GM12878 (cell line): ENCODE data around the gene NCOA6. TPM values are rescaled to one million over a fixed set of nuclear protein-coding genes. Genes with fewer than 3 reads are reported as not detected.

Experiments used
- BCL11A ChIP-seq: IDR thresholded peaks from 2 replicates; pipeline ENCODE4 v1.6.1; 2011; ENCODE audit warnings: low read depth, low read length
- BMI1 ChIP-seq: fragments of 450-650 bp; IDR thresholded peaks from 2 replicates; pipeline ENCODE4 v1.6.1; 2016; ENCODE audit warnings: mild to moderate bottlenecking, moderate library complexity, borderline replicate concordance
- CREB1 ChIP-seq: IDR thresholded peaks from 2 replicates; pipeline ENCODE4 v1.6.1; 2012; ENCODE audit warnings: low read depth, mild to moderate bottlenecking, inconsistent platforms
- EGR1 ChIP-seq, 2 experiments: IDR thresholded peaks; 1 replicate in 1 of 2; 2 replicates in 1 of 2; pipeline ENCODE4 v1.6.1; 2011 to 2012; ENCODE audit warnings: low read depth in 2 of 2, low read length in 2 of 2, borderline replicate concordance in 1 of 2, mild to moderate bottlenecking in 1 of 2, moderate library complexity in 1 of 2
- FOXK2 ChIP-seq: fragments of 450-650 bp; IDR thresholded peaks from 2 replicates; pipeline ENCODE4 v1.6.1; 2017; ENCODE audit warnings: mild to moderate bottlenecking, moderate library complexity
- GATAD2B ChIP-seq: fragments of 450-650 bp; conservative IDR thresholded peaks from 2 replicates; pipeline ENCODE4 v1.6.1; 2017; ENCODE audit warnings: low read depth, mild to moderate bottlenecking, moderate library complexity
- IKZF1 ChIP-seq: fragments of 450-650 bp; conservative IDR thresholded peaks from 2 replicates; pipeline ENCODE4 v1.6.1; 2017; ENCODE audit warnings: antibody characterized with exemption, mild to moderate bottlenecking
- IRF4 ChIP-seq: IDR thresholded peaks from 2 replicates; pipeline ENCODE4 v1.6.1; 2011; ENCODE audit warnings: low read depth, low read length
- KLF5 ChIP-seq: fragments of 450-650 bp; IDR thresholded peaks from 2 replicates; pipeline ENCODE4 v1.6.1; 2014; ENCODE audit warnings: mild to moderate bottlenecking; ENCODE audit not compliant: partially characterized antibody
- LARP7 ChIP-seq: fragments of 450-650 bp; IDR thresholded peaks from 2 replicates; pipeline ENCODE4 v1.6.1; 2017; ENCODE audit warnings: mild to moderate bottlenecking
- MEF2A ChIP-seq: IDR thresholded peaks from 2 replicates; pipeline ENCODE4 v1.6.1; 2011; ENCODE audit warnings: low read depth, mild to moderate bottlenecking, low read length, moderate library complexity; ENCODE audit not compliant: insufficient read depth
- NR2F1 ChIP-seq: fragments of 450-650 bp; conservative IDR thresholded peaks from 2 replicates; pipeline ENCODE4 v1.6.1; 2017; ENCODE audit warnings: mild to moderate bottlenecking
- PML ChIP-seq: IDR thresholded peaks from 2 replicates; pipeline ENCODE4 v1.6.1; 2012; ENCODE audit warnings: low read length, inconsistent platforms
- RAD21 ChIP-seq: IDR thresholded peaks from 2 replicates; pipeline ENCODE4 v1.6.1; 2011; ENCODE audit warnings: mild to moderate bottlenecking, low read depth, low read length, moderate library complexity; ENCODE audit not compliant: insufficient read depth
- RELA ChIP-seq: fragments of 450-650 bp; IDR thresholded peaks from 2 replicates; pipeline ENCODE4 v1.8.0; 2014; ENCODE audit warnings: borderline replicate concordance; ENCODE audit not compliant: partially characterized antibody
- SREBF1 ChIP-seq: IDR thresholded peaks from 2 replicates; pipeline ENCODE4 v1.6.1; 2012; ENCODE audit warnings: mild to moderate bottlenecking, low read length
- TBL1XR1 ChIP-seq: IDR thresholded peaks from 2 replicates; pipeline ENCODE4 v1.6.1; 2012; ENCODE audit warnings: low read depth, low read length, improper control_type of control experiment
- YY1 ChIP-seq: IDR thresholded peaks from 2 replicates; pipeline ENCODE4 v1.6.1; 2011; ENCODE audit warnings: low read depth, mild to moderate bottlenecking, low read length
- ZBED1 ChIP-seq: IDR thresholded peaks from 2 replicates; pipeline ENCODE4 v1.6.1; 2016; ENCODE audit warnings: borderline replicate concordance
- polyA plus RNA-seq, 11 experiments: library from polyadenylated mRNA; depleted of rRNA in 4 of 11; unstranded in 6 of 11; stranded (reverse) in 5 of 11; fragments of >200 nt; fragmentation: Nextera tagmentation in 4 of 11; fragmentation: Illumina TruSeq in 1 of 11; extraction: Ambion mirVana in 4 of 11; extraction: Trizol in 1 of 11; gene quantifications; 1 replicate in 1 of 11; 2 replicates in 10 of 11; pipeline versions ENCODE4 v1.2.1 to v1.2.3, GENCODE V29; 2011 to 2016; ENCODE audit warnings: inconsistent platforms in 2 of 11, missing spikeins in 2 of 11, low read depth in 1 of 11
- total RNA-seq, 4 experiments: library from RNA; depleted of rRNA in 3 of 4; stranded (reverse); fragments of >200 nt in 3 of 4; fragmentation: Illumina TruSeq in 1 of 4; extraction: Trizol in 1 of 4; gene quantifications; 2 replicates each; pipeline versions ENCODE4 v1.2.1 to v1.2.3, GENCODE V29; 2013 to 2021
- TF ChIP-seq, protein P1 (sequence below): fragments of 450-650 bp; formaldehyde crosslinking; IDR thresholded peaks from 2 replicates; pipeline ENCODE4 v1.5.0; 2022; ENCODE audit warnings: mild to moderate bottlenecking, missing genetic modification characterization
- TF ChIP-seq, protein P2 (sequence below): IDR thresholded peaks from 2 replicates; pipeline ENCODE4 v1.6.1; 2011; ENCODE audit warnings: borderline replicate concordance, low read depth, mild to moderate bottlenecking, moderate library complexity, mixed read lengths, low read length; ENCODE audit not compliant: insufficient read depth; ENCODE audit errors: extremely low read length
- TF ChIP-seq, protein P3 (sequence below): IDR thresholded peaks from 2 replicates; pipeline ENCODE4 v1.6.1; 2011; ENCODE audit warnings: mild to moderate bottlenecking, low read depth, low read length, moderate library complexity; ENCODE audit not compliant: insufficient replicate concordance
- TF ChIP-seq, protein P4 (sequence below): fragments of 450-650 bp; IDR thresholded peaks from 2 replicates; pipeline ENCODE4 v1.6.1; 2016; ENCODE audit warnings: mild to moderate bottlenecking
- TF ChIP-seq, protein P5 (sequence below): IDR thresholded peaks from 2 replicates; pipeline ENCODE4 v1.6.1; 2011; ENCODE audit warnings: low read depth, low read length, improper control_type of control experiment, borderline replicate concordance
- TF ChIP-seq, protein P6 (sequence below): IDR thresholded peaks from 2 replicates; pipeline ENCODE4 v1.6.1; 2011; ENCODE audit warnings: low read depth, mild to moderate bottlenecking, low read length, moderate library complexity, borderline replicate concordance; ENCODE audit errors: extremely low read depth

The NCOA6 gene
- total and polyA plus RNA-seq, 10 of the 15 experiments (the other 5 are each of a cell fraction or from before 2014, with no cell fraction given): 6.1 to 20.6 (median 12.6) TPM

DNA sequence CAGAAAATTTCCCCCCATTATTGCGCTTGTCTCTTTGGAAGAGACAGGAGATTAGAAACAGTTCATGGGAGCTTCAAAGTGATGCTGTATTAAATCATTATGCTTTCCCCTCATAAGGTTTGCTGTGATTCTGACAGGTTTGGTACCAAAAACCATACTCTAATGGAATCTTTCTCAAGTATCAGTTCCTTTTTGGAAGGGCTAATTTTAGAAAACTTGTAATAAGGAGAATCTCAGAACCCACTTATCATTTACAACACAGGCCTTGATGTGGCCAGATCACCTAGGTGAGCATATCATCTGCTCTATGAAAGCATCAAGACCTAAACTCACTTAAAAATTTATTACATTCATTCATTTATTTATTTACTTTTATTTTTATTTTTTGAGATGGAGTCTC is 70.1 kb downstream of the NCOA6 start (continued):
- TF ChIP-seq, protein P1, sequence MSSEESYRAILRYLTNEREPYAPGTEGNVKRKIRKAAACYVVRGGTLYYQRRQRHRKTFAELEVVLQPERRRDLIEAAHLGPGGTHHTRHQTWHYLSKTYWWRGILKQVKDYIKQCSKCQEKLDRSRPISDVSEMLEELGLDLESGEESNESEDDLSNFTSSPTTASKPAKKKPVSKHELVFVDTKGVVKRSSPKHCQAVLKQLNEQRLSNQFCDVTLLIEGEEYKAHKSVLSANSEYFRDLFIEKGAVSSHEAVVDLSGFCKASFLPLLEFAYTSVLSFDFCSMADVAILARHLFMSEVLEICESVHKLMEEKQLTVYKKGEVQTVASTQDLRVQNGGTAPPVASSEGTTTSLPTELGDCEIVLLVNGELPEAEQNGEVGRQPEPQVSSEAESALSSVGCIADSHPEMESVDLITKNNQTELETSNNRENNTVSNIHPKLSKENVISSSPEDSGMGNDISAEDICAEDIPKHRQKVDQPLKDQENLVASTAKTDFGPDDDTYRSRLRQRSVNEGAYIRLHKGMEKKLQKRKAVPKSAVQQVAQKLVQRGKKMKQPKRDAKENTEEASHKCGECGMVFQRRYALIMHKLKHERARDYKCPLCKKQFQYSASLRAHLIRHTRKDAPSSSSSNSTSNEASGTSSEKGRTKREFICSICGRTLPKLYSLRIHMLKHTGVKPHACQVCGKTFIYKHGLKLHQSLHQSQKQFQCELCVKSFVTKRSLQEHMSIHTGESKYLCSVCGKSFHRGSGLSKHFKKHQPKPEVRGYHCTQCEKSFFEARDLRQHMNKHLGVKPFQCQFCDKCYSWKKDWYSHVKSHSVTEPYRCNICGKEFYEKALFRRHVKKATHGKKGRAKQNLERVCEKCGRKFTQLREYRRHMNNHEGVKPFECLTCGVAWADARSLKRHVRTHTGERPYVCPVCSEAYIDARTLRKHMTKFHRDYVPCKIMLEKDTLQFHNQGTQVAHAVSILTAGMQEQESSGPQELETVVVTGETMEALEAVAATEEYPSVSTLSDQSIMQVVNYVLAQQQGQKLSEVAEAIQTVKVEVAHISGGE (CRISPR knock-in tag): no peak
- TF ChIP-seq PML (0 out of 2 replicates have a peak, but pooled peaks have one; percentile 45), BMI1 (peak; percentile 54; the same call in 1 of the 2 replicates), MEF2A (peak; percentile 99), ZBED1 (peak; percentile 44; the same call in 1 of the 2 replicates), YY1 (no peak), FOXK2 (no peak), GATAD2B (no peak), KLF5 (no peak), EGR1 (IDR thresholded peaks at IDR 0.05; ENCODE audit: borderline replicate concordance in 1 of 2, low read depth in 2 of 2, low read length in 2 of 2) (no peak), NR2F1 (no peak), IRF4 (peak; percentile 83), IKZF1 (peak; percentile 58; the same call in 1 of the 2 replicates), TBL1XR1 (peak; percentile 21; the same call in 1 of the 2 replicates), SREBF1 (no peak), CREB1 (0 out of 2 replicates have a peak, but pooled peaks have one; percentile 41), RELA (no peak), LARP7 (no peak), RAD21 (no peak), BCL11A (peak; percentile 87)
- TF ChIP-seq, protein P2, sequence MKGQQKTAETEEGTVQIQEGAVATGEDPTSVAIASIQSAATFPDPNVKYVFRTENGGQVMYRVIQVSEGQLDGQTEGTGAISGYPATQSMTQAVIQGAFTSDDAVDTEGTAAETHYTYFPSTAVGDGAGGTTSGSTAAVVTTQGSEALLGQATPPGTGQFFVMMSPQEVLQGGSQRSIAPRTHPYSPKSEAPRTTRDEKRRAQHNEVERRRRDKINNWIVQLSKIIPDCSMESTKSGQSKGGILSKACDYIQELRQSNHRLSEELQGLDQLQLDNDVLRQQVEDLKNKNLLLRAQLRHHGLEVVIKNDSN: no peak
- TF ChIP-seq, protein P3, sequence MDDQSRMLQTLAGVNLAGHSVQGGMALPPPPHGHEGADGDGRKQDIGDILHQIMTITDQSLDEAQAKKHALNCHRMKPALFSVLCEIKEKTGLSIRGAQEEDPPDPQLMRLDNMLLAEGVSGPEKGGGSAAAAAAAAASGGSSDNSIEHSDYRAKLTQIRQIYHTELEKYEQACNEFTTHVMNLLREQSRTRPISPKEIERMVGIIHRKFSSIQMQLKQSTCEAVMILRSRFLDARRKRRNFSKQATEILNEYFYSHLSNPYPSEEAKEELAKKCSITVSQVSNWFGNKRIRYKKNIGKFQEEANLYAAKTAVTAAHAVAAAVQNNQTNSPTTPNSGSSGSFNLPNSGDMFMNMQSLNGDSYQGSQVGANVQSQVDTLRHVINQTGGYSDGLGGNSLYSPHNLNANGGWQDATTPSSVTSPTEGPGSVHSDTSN: no peak
- TF ChIP-seq, protein P4, sequence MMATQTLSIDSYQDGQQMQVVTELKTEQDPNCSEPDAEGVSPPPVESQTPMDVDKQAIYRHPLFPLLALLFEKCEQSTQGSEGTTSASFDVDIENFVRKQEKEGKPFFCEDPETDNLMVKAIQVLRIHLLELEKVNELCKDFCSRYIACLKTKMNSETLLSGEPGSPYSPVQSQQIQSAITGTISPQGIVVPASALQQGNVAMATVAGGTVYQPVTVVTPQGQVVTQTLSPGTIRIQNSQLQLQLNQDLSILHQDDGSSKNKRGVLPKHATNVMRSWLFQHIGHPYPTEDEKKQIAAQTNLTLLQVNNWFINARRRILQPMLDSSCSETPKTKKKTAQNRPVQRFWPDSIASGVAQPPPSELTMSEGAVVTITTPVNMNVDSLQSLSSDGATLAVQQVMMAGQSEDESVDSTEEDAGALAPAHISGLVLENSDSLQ: 0 out of 2 replicates have a peak, but pooled peaks have one; percentile 22
- TF ChIP-seq, protein P5, sequence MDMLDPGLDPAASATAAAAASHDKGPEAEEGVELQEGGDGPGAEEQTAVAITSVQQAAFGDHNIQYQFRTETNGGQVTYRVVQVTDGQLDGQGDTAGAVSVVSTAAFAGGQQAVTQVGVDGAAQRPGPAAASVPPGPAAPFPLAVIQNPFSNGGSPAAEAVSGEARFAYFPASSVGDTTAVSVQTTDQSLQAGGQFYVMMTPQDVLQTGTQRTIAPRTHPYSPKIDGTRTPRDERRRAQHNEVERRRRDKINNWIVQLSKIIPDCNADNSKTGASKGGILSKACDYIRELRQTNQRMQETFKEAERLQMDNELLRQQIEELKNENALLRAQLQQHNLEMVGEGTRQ: no peak
- TF ChIP-seq, protein P6, sequence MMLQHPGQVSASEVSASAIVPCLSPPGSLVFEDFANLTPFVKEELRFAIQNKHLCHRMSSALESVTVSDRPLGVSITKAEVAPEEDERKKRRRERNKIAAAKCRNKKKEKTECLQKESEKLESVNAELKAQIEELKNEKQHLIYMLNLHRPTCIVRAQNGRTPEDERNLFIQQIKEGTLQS: no peak
